Astrocyte of the spinal cord (primary cell): Measurements from ENCODE around the gene KAZN.

Experiments
- DNase-seq: peaks from one replicate; pipeline ENCODE4 v3.0.0; 2011; ENCODE audit warnings: low read depth, low spot score
- H3K4me3 ChIP-seq: 2 replicates; pipeline ENCODE4 v1.5.1; 2011; ENCODE audit warnings: low read depth, mild to moderate bottlenecking, low read length, moderate library complexity
- in situ Hi-C: cut with HindIII; loops from 2 replicates; pipeline ENCODE4 v1.10.0; 2017; ENCODE audit warnings: low sequenced_read_pairs
- TF ChIP-seq, protein P1 (sequence below): IDR thresholded peaks from 2 replicates; pipeline ENCODE4 v1.5.1; 2012; ENCODE audit warnings: low read depth, mild to moderate bottlenecking, low read length, inconsistent platforms

Gene KAZN

DNA sequence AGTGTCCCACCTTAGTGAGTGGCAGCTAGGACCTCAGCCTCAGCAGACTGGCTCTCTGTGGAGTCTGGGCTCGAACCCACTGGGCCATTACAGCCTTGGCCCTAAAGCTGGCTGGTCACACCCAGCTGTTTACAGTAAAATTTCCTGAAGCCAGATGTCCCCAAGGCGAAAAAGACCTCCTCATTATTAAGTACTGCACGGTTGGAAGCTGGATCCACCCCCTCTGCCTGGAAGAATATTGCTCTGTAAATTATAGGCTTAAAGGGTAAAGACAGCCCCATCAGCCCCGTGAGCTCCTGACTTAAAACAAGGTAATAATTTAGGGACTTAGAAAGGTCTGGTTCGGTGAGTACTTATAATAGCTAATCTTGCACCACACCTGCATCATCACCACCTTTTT lies 524.8 kb downstream of the KAZN start:
- no peak for DNase-seq
- TF ChIP-seq, protein P1, sequence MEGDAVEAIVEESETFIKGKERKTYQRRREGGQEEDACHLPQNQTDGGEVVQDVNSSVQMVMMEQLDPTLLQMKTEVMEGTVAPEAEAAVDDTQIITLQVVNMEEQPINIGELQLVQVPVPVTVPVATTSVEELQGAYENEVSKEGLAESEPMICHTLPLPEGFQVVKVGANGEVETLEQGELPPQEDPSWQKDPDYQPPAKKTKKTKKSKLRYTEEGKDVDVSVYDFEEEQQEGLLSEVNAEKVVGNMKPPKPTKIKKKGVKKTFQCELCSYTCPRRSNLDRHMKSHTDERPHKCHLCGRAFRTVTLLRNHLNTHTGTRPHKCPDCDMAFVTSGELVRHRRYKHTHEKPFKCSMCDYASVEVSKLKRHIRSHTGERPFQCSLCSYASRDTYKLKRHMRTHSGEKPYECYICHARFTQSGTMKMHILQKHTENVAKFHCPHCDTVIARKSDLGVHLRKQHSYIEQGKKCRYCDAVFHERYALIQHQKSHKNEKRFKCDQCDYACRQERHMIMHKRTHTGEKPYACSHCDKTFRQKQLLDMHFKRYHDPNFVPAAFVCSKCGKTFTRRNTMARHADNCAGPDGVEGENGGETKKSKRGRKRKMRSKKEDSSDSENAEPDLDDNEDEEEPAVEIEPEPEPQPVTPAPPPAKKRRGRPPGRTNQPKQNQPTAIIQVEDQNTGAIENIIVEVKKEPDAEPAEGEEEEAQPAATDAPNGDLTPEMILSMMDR, result no peak
- no peak overlapping the region for H3K4me3 ChIP-seq
- in situ Hi-C loops, result no loop called here

DNA sequence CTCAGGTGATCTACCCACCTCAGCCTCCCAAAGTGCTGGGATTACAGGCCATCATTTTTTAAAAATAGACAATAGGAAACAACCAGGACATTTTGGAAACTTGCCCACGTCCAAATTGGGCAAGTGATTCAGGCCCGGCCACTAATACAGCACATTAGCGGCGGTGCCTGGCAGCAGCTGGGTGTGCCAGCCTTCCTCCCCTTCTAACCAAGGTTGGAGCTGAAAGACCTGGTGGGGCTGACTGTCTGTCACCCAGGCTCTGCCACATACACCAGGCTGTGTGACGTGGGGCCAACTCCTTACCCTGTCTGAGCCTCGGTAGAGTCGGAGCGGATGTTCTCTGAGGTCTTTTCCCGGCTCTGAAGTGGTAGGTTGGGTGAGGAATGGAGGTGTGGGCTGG lies 525.4 kb downstream of the KAZN start:
- DNase-seq, result no peak
- no peak overlapping the region for H3K4me3 ChIP-seq
- in situ Hi-C loops, result no loop called here
- TF ChIP-seq, protein P1, result no peak

DNA sequence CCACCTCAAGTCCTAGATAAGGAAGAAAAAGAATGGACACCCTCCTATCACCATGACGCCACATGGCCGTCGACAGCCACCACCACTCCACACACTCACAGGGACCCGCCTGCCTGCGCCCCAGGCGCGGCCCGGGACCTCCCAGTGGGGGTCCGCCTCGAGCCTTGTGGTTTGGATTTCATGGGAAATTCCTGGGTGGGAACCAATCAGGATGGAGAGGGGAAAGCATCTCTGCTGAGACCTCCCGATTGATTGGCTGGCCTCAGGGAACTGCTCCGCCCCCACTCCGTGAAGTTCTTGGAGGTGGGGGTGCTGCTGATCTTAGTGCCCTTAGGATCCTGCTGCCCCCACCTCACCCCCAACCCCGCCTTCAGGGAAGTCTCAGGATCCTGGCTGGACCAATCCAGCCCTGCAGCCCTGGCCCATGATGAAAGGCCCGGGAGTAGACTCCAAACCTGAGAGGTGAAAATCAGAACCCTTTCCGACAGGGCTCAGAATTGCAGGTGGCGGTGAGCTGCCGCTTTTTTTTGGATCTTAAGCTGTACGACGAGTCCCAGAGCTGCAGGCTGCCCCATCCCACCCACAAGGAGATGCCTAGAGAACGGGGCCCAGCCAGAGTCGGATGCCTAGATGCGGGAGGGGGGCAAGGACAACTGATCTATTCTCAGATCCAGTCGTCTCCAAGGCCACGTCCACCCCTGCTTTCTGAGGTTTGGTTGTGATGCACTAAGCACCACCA lies 526.0 kb downstream of the KAZN start:
- H3K4me3 ChIP-seq, result no peak overlapping the region
- TF ChIP-seq, protein P1, result no peak
- in situ Hi-C loops, result loop anchor here (25.0 kb wide), 1 partner anchor 313 kb away; the partner anchor contains the start of gene CTRC
- DNase-seq, result no peak

DNA sequence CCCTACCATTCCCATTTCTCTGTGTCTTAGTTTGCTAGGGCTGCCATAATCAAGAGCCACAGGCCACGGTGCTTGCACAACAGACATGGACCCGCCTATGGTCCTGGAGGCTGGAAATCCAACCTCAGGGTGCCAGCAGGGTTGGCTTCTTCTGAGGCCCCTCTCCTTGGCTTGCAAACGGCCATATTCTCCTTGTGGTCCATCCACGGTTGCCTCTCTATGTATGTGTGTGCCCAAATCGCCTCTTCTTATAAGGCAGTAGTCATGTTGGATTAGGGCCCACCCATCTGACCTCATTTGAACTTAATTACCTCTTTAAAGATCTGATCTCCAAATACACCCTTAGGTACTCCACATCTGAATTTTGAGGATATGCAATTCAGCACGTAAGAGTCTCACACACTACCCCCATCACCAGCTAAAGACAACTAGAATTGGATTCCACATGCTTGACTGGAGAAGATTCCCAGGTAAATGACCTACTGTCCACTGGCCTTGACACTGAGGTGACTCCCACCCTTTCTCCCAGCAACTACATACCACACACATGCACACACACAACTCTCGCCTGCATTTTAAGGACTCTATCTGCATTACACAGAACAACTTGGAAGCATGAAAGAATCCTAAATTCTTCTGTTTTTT lies 526.7 kb downstream of the KAZN start:
- in situ Hi-C loops, result loop anchor here (25.0 kb wide), 1 partner anchor 312 kb away; the partner anchor contains the start of gene CTRC
- no peak for DNase-seq
- H3K4me3 ChIP-seq, result no peak overlapping the region
- TF ChIP-seq, protein P1, result no peak

DNA sequence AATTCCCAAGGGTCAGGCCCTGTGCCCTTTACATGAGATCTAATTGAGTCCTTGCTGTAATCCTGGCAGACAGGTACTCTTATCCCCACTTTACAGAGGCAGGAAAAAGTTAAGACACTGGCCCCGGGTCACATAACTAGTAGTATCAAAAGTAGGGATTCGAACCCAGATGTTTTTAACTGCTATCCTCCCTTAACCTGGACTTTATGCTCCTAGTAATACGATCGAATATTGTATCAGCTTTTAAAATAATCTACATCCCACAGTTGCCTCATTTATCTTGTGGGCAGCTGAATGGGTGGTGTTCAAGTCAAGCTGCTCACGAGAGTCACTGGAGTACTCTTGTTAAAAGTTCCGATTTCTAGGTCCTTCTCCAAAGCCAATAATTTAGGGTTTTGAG lies 529.6 kb downstream of the KAZN start:
- H3K4me3 ChIP-seq, result no peak overlapping the region
- in situ Hi-C loops, result loop anchor here (25.0 kb wide), 1 partner anchor 309 kb away; the partner anchor contains the start of gene CTRC
- DNase-seq, result no peak
- TF ChIP-seq, protein P1, result no peak

DNA sequence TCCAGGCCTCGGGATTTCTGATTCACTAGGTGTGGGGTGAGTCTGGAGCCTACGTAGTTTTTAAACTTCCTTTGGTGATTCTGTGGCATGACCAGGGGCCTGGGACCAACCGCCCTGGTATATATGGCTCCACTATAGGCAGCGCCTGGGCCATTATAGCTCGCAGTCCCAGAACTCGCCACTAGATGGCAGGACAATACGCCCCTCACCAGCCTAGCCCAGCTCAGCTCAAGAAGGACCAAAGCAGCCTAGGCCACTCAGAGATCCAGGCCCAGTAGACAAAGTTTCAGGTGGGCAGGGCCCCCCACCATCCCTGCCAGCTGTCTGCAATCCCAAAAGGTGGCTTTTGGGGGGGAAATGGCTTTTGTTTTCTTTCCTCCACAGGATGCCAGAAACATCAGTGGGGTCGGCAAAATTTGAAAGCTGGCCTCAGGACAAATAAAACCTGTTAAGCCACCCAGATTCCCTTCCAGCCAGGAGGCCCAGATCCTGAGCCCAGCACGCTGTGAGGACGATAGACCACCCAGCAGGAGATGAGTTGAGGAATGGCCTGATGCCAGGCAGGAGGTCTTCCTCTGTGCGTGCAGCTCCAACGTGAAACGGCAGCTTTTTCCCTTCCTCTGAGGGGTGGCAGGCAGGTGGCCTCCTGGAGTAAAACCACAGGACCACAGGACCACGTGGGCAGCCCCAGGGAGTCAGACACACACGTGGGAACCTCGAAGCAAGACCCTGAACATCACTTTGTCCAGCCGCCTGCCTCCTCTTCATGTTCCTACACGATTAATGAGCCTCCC lies 530.2 kb downstream of the KAZN start:
- peak; percentile 62 for DNase-seq
- no peak overlapping the region for H3K4me3 ChIP-seq
- in situ Hi-C loops, result loop anchor here (25.0 kb wide), 1 partner anchor 309 kb away; the partner anchor contains the start of gene CTRC
- TF ChIP-seq, protein P1, result peak; percentile 94
